Left lung (tissue), 10 donors: ENCODE results near the gene MAP4. TPM values are rescaled to one million over a fixed set of nuclear protein-coding genes. Genes with fewer than 3 reads are reported as not detected.

ENCODE experiments used
- ATAC-seq: fragments of 200-7000 bp; cut with Tn5 transposase; one replicate; pipeline ENCODE4 v1.9.1; 2020; ENCODE audit warnings: moderate library complexity
- DNase-seq, 4 donors: peaks; one replicate each; pipeline ENCODE4 v3.0.0-alpha.2; 2013 to 2020
- H3K27ac ChIP-seq, 2 donors: fragments of 200-600 bp; sonication (generic) in 1 of 2; one replicate each; pipeline versions ENCODE4 v1.5.0 to v1.8.0; 2020 to 2021
- H3K27me3 ChIP-seq, 2 donors: fragments of 200-600 bp; sonication (generic) in 1 of 2; one replicate each; pipeline versions ENCODE4 v1.5.0 to v1.8.0; 2020 to 2021
- H3K36me3 ChIP-seq, 2 donors: fragments of 200-600 bp; sonication (generic) in 1 of 2; one replicate each; pipeline versions ENCODE4 v1.5.0 to v1.8.0; 2020 to 2021
- H3K4me1 ChIP-seq, 2 donors: fragments of 200-600 bp; one replicate each; pipeline ENCODE4 v1.8.0; 2021
- H3K4me3 ChIP-seq, 2 donors: fragments of 200-600 bp; sonication (generic) in 1 of 2; one replicate each; pipeline versions ENCODE4 v1.5.0 to v1.8.0; 2020 to 2021; ENCODE audit warnings: mild to moderate bottlenecking in 1 of 2
- H3K9me3 ChIP-seq, 2 donors: fragments of 200-600 bp; sonication (generic) in 1 of 2; one replicate each; pipeline versions ENCODE4 v1.5.0 to v1.8.0; 2020 to 2021
- CTCF ChIP-seq, 2 donors: fragments of 200-600 bp; sonication (generic) in 1 of 2; IDR thresholded peaks; one replicate each; pipeline versions ENCODE4 v1.5.0 to v1.8.0; 2021; ENCODE audit warnings: antibody characterized with exemption in 2 of 2
- intact Hi-C, 2 donors: fragments of 100-400 bp; cut with DNase I; formaldehyde crosslinking; loops; one replicate each; pipeline versions ENCODE4 v1.11.2 to v1.14.2; 2022
- polyA plus RNA-seq, 6 donors: library from polyadenylated mRNA; unstranded; fragments of 120-200 nt; gene quantifications; one replicate each; pipeline ENCODE4 v1.2.1, GENCODE V29; 2013; ENCODE audit not compliant: insufficient read length in 6 of 6
- total RNA-seq, 2 donors: library from RNA; stranded (reverse); fragmentation: NEBNext Ultra II Directional; extraction: Animal tissue kit (Norgen Biotek cat#: 25700); gene quantifications; one replicate each; pipeline ENCODE4 v1.2.1, GENCODE V29; 2021
- donor health status: DM: no; HTN: yes; CAD: no.
- donor health status: DM: no; HTN: no; CAD: no.

MAP4 gene
- total and polyA plus RNA-seq, 8 donors: 165 to 216 (median 177) TPM

GRCh38 chr3:48058091-48058490 is 41.9 kb upstream of the MAP4 start:
- intact Hi-C loops: no loop called here
- no peak for TF ChIP-seq CTCF (IDR thresholded peaks at IDR 0.05)
- Histone ChIP-seq H3K27ac (no peak overlapping the region), H3K27me3 (no peaks in the 10 kb centered on the region), H3K36me3 (peaks cover 0 to 5% of the 10 kb centered on the region in 2 donors), H3K4me3 (no peak overlapping the region), H3K4me1 (peaks cover 7 to 12% of the 10 kb centered on the region in 2 donors), H3K9me3 (no peaks in the 10 kb centered on the region)
- DNase-seq (no peak), ATAC-seq (no peak)

- intact Hi-C loops: no loop called here
- H3K4me1 ChIP-seq: peaks cover 7 to 12% of the 10 kb centered on the region in 2 donors
- no peaks in the 10 kb centered on the region for H3K27me3 ChIP-seq
- no peak overlapping the region for H3K27ac ChIP-seq
- DNase-seq (no peak), ATAC-seq (no peak)
- peaks cover 0 to 5% of the 10 kb centered on the region in 2 donors for H3K36me3 ChIP-seq
- no peaks in the 10 kb centered on the region for H3K9me3 ChIP-seq
- H3K4me3 ChIP-seq: no peak overlapping the region
- TF ChIP-seq CTCF (IDR thresholded peaks at IDR 0.05): no peak
These were observed 41.3 kb upstream of the MAP4 start for GRCh38 chr3:48057521-48057920.

- Histone ChIP-seq H3K36me3 (peaks cover 0 to 23% of the 10 kb centered on the region in 2 donors), H3K27me3 (no peaks in the 10 kb centered on the region), H3K27ac (no peak overlapping the region), H3K4me1 (no peaks in the 10 kb centered on the region), H3K4me3 (no peak overlapping the region), H3K9me3 (no peaks in the 10 kb centered on the region)
- DNase-seq: no peak
- intact Hi-C loops: no loop called here
- no peak for TF ChIP-seq CTCF (IDR thresholded peaks at IDR 0.05)
- ATAC-seq: no peak
These were observed 31.7 kb upstream of the MAP4 start for GRCh38 chr3:48047841-48048464.

- Histone ChIP-seq H3K4me3 (no peak overlapping the region), H3K36me3 (no peaks in the 10 kb centered on the region), H3K27me3 (no peaks in the 10 kb centered on the region), H3K9me3 (no peaks in the 10 kb centered on the region), H3K4me1 (peaks cover 16 to 21% of the 10 kb centered on the region in 2 donors), H3K27ac (no peak overlapping the region)
- DNase-seq: no peak
- intact Hi-C loops: no loop called here
- TF ChIP-seq CTCF (IDR thresholded peaks at IDR 0.05): no peak
- no peak for ATAC-seq
These were observed 26.0 kb upstream of the MAP4 start for GRCh38 chr3:48042071-48042760.

- Histone ChIP-seq H3K4me1 (peaks cover 20 to 27% of the 10 kb centered on the region in 2 donors), H3K27ac (peak overlapping the region; percentile 45 to 53), H3K27me3 (no peaks in the 10 kb centered on the region), H3K4me3 (no peak overlapping the region), H3K9me3 (no peaks in the 10 kb centered on the region), H3K36me3 (no peaks in the 10 kb centered on the region)
- peak; percentile 82 for ATAC-seq
- DNase-seq: peak in 2 of 4 donors; percentile 25 to 40
- TF ChIP-seq CTCF (IDR thresholded peaks at IDR 0.05): no peak
- intact Hi-C loops: no loop called here
These were observed 23.4 kb upstream of the MAP4 start for GRCh38 chr3:48039487-48040190.
